ENCODE data around the gene MLXIPL.

MLXIPL gene

GRCh38 chr7:73596191-73597065 is 27.9 kb downstream of the MLXIPL start:
- H2BK5ac ChIP-seq (ENCODE audit: low read depth, low read length, poor library complexity, severe bottlenecking) = no peak overlapping the region
- H3K14ac ChIP-seq (ENCODE audit: low read length in 2 of 2) = no peak overlapping the region
- no peak overlapping the region for H3K18ac ChIP-seq (ENCODE audit: low read depth in 1 of 2, low read length in 2 of 2)
- no peak overlapping the region for H2AK5ac ChIP-seq (ENCODE audit: low read length, severe bottlenecking)
- H3K4me1 ChIP-seq (ENCODE audit: control insufficient read depth, insufficient read depth, low read depth, low read length) = no peaks in the 10 kb centered on the region
- no peaks in the 10 kb centered on the region for H3K79me1 ChIP-seq (replicated peaks; ENCODE audit: low read length, poor library complexity, severe bottlenecking)
- H3K4ac ChIP-seq (ENCODE audit: low read depth in 1 of 2, low read length in 2 of 2) = no peak overlapping the region
- H2BK15ac ChIP-seq (ENCODE audit: low read depth, poor library complexity, severe bottlenecking) = peak overlapping the region; percentile 20
- H4K8ac ChIP-seq (ENCODE audit: low read length) = no peak overlapping the region
- H2BK12ac ChIP-seq (ENCODE audit: low read length in 2 of 2) = no peak overlapping the region
- H3K9ac ChIP-seq (ENCODE audit: low read length) = no peak overlapping the region
- H3K4me3 ChIP-seq (ENCODE audit: insufficient read depth in 1 of 2, low read depth in 1 of 2, low read length in 2 of 2) = no peak overlapping the region
- H3K9me3 ChIP-seq (ENCODE audit: control insufficient read depth, low read length) = no peaks in the 10 kb centered on the region
- no peak overlapping the region for H4K91ac ChIP-seq (ENCODE audit: low read length)
- H2BK120ac ChIP-seq (ENCODE audit: low read depth, low read length) = no peak overlapping the region
- H3K36me3 ChIP-seq (ENCODE audit: control insufficient read depth in 1 of 2, insufficient read depth in 2 of 2, low read depth in 1 of 2, low read length in 2 of 2) = peaks cover 0 to 2% of the 10 kb centered on the region in 2 experiments
- H3K4me2 ChIP-seq (ENCODE audit: low read length, poor library complexity, severe bottlenecking) = no peak overlapping the region
- H3K23ac ChIP-seq (ENCODE audit: low read length in 2 of 2) = no peak overlapping the region
- peaks cover 37 to 49% of the 10 kb centered on the region in 2 experiments for H3K27me3 ChIP-seq (ENCODE audit: control insufficient read depth in 1 of 2, insufficient read depth in 1 of 2, low read length in 2 of 2)
- no peak overlapping the region for H2AFZ ChIP-seq (ENCODE audit: low read depth, low read length)
- no peak overlapping the region for H3K27ac ChIP-seq (ENCODE audit: low read length, poor library complexity, severe bottlenecking)
- 84% methylated on average over 36 of the region's 37 CpGs for WGBS
- DNase-seq = no peak

GRCh38 chr7:73595358-73595757 is 29.0 kb downstream of the MLXIPL start:
- Histone ChIP-seq H2BK5ac (ENCODE audit: low read depth, low read length, poor library complexity, severe bottlenecking) (no peak overlapping the region), H3K27ac (ENCODE audit: low read length, poor library complexity, severe bottlenecking) (no peak overlapping the region), H3K79me1 (replicated peaks; ENCODE audit: low read length, poor library complexity, severe bottlenecking) (no peaks in the 10 kb centered on the region), H3K4me2 (ENCODE audit: low read length, poor library complexity, severe bottlenecking) (no peak overlapping the region), H2BK15ac (ENCODE audit: low read depth, poor library complexity, severe bottlenecking) (no peak overlapping the region), H4K91ac (ENCODE audit: low read length) (no peak overlapping the region), H3K14ac (ENCODE audit: low read length in 2 of 2) (no peak overlapping the region), H3K23ac (ENCODE audit: low read length in 2 of 2) (no peak overlapping the region), H3K4me1 (ENCODE audit: control insufficient read depth, insufficient read depth, low read depth, low read length) (no peaks in the 10 kb centered on the region), H2AFZ (ENCODE audit: low read depth, low read length) (no peak overlapping the region), H3K4ac (ENCODE audit: low read depth in 1 of 2, low read length in 2 of 2) (no peak overlapping the region), H2BK12ac (ENCODE audit: low read length in 2 of 2) (no peak overlapping the region), H2AK5ac (ENCODE audit: low read length, severe bottlenecking) (no peak overlapping the region), H2BK120ac (ENCODE audit: low read depth, low read length) (no peak overlapping the region), H3K4me3 (ENCODE audit: insufficient read depth in 1 of 2, low read depth in 1 of 2, low read length in 2 of 2) (no peak overlapping the region), H3K36me3 (ENCODE audit: control insufficient read depth in 1 of 2, insufficient read depth in 2 of 2, low read depth in 1 of 2, low read length in 2 of 2) (peaks cover 0 to 2% of the 10 kb centered on the region in 2 experiments), H4K8ac (ENCODE audit: low read length) (no peak overlapping the region), H3K9ac (ENCODE audit: low read length) (no peak overlapping the region), H3K27me3 (ENCODE audit: control insufficient read depth in 1 of 2, insufficient read depth in 1 of 2, low read length in 2 of 2) (peaks cover 34 to 49% of the 10 kb centered on the region in 2 experiments), H3K9me3 (ENCODE audit: control insufficient read depth, low read length) (no peaks in the 10 kb centered on the region), H3K18ac (ENCODE audit: low read depth in 1 of 2, low read length in 2 of 2) (no peak overlapping the region)
- 87% methylated on average over 9 of the region's 9 CpGs for WGBS
- DNase-seq = no peak

- H4K8ac ChIP-seq (ENCODE audit: low read length) = no peak overlapping the region
- no peaks in the 10 kb centered on the region for H3K4me1 ChIP-seq (ENCODE audit: control insufficient read depth, insufficient read depth, low read depth, low read length)
- no peak overlapping the region for H3K4me2 ChIP-seq (ENCODE audit: low read length, poor library complexity, severe bottlenecking)
- H3K36me3 ChIP-seq (ENCODE audit: control insufficient read depth in 1 of 2, insufficient read depth in 2 of 2, low read depth in 1 of 2, low read length in 2 of 2) = peaks cover 0 to 2% of the 10 kb centered on the region in 2 experiments
- no peak for DNase-seq
- peaks cover 22 to 43% of the 10 kb centered on the region in 2 experiments for H3K27me3 ChIP-seq (ENCODE audit: control insufficient read depth in 1 of 2, insufficient read depth in 1 of 2, low read length in 2 of 2)
- no peak overlapping the region for H2BK5ac ChIP-seq (ENCODE audit: low read depth, low read length, poor library complexity, severe bottlenecking)
- H2BK12ac ChIP-seq (ENCODE audit: low read length in 2 of 2) = no peak overlapping the region
- H3K23ac ChIP-seq (ENCODE audit: low read length in 2 of 2) = no peak overlapping the region
- H3K4ac ChIP-seq (ENCODE audit: low read depth in 1 of 2, low read length in 2 of 2) = no peak overlapping the region
- H2AFZ ChIP-seq (ENCODE audit: low read depth, low read length) = no peak overlapping the region
- WGBS = 74% methylated on average over 14 of the region's 14 CpGs
- no peak overlapping the region for H3K9ac ChIP-seq (ENCODE audit: low read length)
- H2BK15ac ChIP-seq (ENCODE audit: low read depth, poor library complexity, severe bottlenecking) = no peak overlapping the region
- H3K4me3 ChIP-seq (ENCODE audit: insufficient read depth in 1 of 2, low read depth in 1 of 2, low read length in 2 of 2) = no peak overlapping the region
- no peak overlapping the region for H3K14ac ChIP-seq (ENCODE audit: low read length in 2 of 2)
- H3K18ac ChIP-seq (ENCODE audit: low read depth in 1 of 2, low read length in 2 of 2) = no peak overlapping the region
- no peak overlapping the region for H4K91ac ChIP-seq (ENCODE audit: low read length)
- no peak overlapping the region for H2AK5ac ChIP-seq (ENCODE audit: low read length, severe bottlenecking)
- H3K27ac ChIP-seq (ENCODE audit: low read length, poor library complexity, severe bottlenecking) = no peak overlapping the region
- no peaks in the 10 kb centered on the region for H3K79me1 ChIP-seq (replicated peaks; ENCODE audit: low read length, poor library complexity, severe bottlenecking)
- H2BK120ac ChIP-seq (ENCODE audit: low read depth, low read length) = no peak overlapping the region
- no peaks in the 10 kb centered on the region for H3K9me3 ChIP-seq (ENCODE audit: control insufficient read depth, low read length)
Measured at GRCh38 chr7:73593207-73594045, 30.9 kb downstream of the MLXIPL start.

- H3K4me3 ChIP-seq (ENCODE audit: insufficient read depth in 1 of 2, low read depth in 1 of 2, low read length in 2 of 2) = no peak overlapping the region
- H3K9ac ChIP-seq (ENCODE audit: low read length) = peak overlapping the region; percentile 2
- H3K36me3 ChIP-seq (ENCODE audit: control insufficient read depth in 1 of 2, insufficient read depth in 2 of 2, low read depth in 1 of 2, low read length in 2 of 2) = no peaks in the 10 kb centered on the region
- H3K27ac ChIP-seq (ENCODE audit: low read length, poor library complexity, severe bottlenecking) = no peak overlapping the region
- 96% methylated on average over 12 of the region's 12 CpGs for WGBS
- no peak overlapping the region for H3K4ac ChIP-seq (ENCODE audit: low read depth in 1 of 2, low read length in 2 of 2)
- no peak overlapping the region for H3K23ac ChIP-seq (ENCODE audit: low read length in 2 of 2)
- no peaks in the 10 kb centered on the region for H3K9me3 ChIP-seq (ENCODE audit: control insufficient read depth, low read length)
- H3K14ac ChIP-seq (ENCODE audit: low read length in 2 of 2) = no peak overlapping the region
- H2AK5ac ChIP-seq (ENCODE audit: low read length, severe bottlenecking) = no peak overlapping the region
- H3K18ac ChIP-seq (ENCODE audit: low read depth in 1 of 2, low read length in 2 of 2) = no peak overlapping the region
- no peak overlapping the region for H4K91ac ChIP-seq (ENCODE audit: low read length)
- H2BK120ac ChIP-seq (ENCODE audit: low read depth, low read length) = no peak overlapping the region
- H2BK12ac ChIP-seq (ENCODE audit: low read length in 2 of 2) = no peak overlapping the region
- no peak overlapping the region for H2BK15ac ChIP-seq (ENCODE audit: low read depth, poor library complexity, severe bottlenecking)
- H3K79me1 ChIP-seq (replicated peaks; ENCODE audit: low read length, poor library complexity, severe bottlenecking) = no peaks in the 10 kb centered on the region
- no peak overlapping the region for H3K4me2 ChIP-seq (ENCODE audit: low read length, poor library complexity, severe bottlenecking)
- no peak overlapping the region for H2AFZ ChIP-seq (ENCODE audit: low read depth, low read length)
- no peak overlapping the region for H2BK5ac ChIP-seq (ENCODE audit: low read depth, low read length, poor library complexity, severe bottlenecking)
- DNase-seq = no peak
- peaks cover 5% of the 10 kb centered on the region for H3K4me1 ChIP-seq (ENCODE audit: control insufficient read depth, insufficient read depth, low read depth, low read length)
- no peaks in the 10 kb centered on the region for H3K27me3 ChIP-seq (ENCODE audit: control insufficient read depth in 1 of 2, insufficient read depth in 1 of 2, low read length in 2 of 2)
- no peak overlapping the region for H4K8ac ChIP-seq (ENCODE audit: low read length)
Measured at GRCh38 chr7:73586911-73587310, 37.4 kb downstream of the MLXIPL start.
